Measurements from ENCODE around the gene CALML6.

- TF ChIP-seq CTCF (IDR thresholded peaks at IDR 0.05) = no peak
- no peak for TF ChIP-seq POLR2A (IDR thresholded peaks at IDR 0.05)
Observed at GRCh38 chr1:1919304-1920056, 4.4 kb downstream of the CALML6 start.

Data from body of pancreas (tissue), 4 donors.